Heart right ventricle (tissue), 16 donors: ENCODE measurements around the gene AHCY. TPM values are rescaled to one million over a fixed set of nuclear protein-coding genes. Genes with fewer than 3 reads are reported as not detected.
A peak's percentile ranks its signal among the peaks of the same experiment; 100 is the strongest.
"Not testable (repeated sequence)": the region's sequence is repeated elsewhere in the genome, so short reads cannot be mapped to it uniquely, and the experiment has no call there.

Source experiments
- ATAC-seq, 8 donors: fragments of 200-7000 bp; cut with Tn5 transposase; one replicate each; pipeline ENCODE4 v1.9.1; 2020; ENCODE audit warnings: mild to moderate bottlenecking in 8 of 8, moderate library complexity in 8 of 8, moderate number of reproducible peaks in 1 of 8
- DNase-seq, 2 donors: peaks; one replicate each; pipeline ENCODE4 v3.0.0-alpha.2; 2020
- H3K27ac ChIP-seq, 10 donors: fragments of 200-600 bp; sonication (generic) in 2 of 10; one replicate each; pipeline versions ENCODE4 v1.5.0 to v1.8.0; 2020 to 2022; ENCODE audit warnings: mild to moderate bottlenecking in 3 of 10
- H3K27me3 ChIP-seq, 7 donors: fragments of 200-600 bp; one replicate each; pipeline ENCODE4 v1.8.0; 2021 to 2022; ENCODE audit warnings: mild to moderate bottlenecking in 2 of 7
- H3K36me3 ChIP-seq, 9 donors: fragments of 200-600 bp; sonication (generic) in 1 of 9; one replicate each; pipeline versions ENCODE4 v1.5.0 to v1.8.0; 2020 to 2022; ENCODE audit warnings: mild to moderate bottlenecking in 2 of 9
- H3K4me1 ChIP-seq, 9 donors: fragments of 200-600 bp; sonication (generic) in 1 of 9; one replicate each; pipeline versions ENCODE4 v1.5.0 to v1.8.0; 2020 to 2022; ENCODE audit warnings: mild to moderate bottlenecking in 4 of 9
- H3K4me3 ChIP-seq, 10 donors: fragments of 200-600 bp; sonication (generic) in 2 of 10; one replicate each; pipeline versions ENCODE4 v1.5.0 to v1.8.0; 2020 to 2022; ENCODE audit warnings: mild to moderate bottlenecking in 7 of 10, moderate library complexity in 2 of 10
- H3K9me3 ChIP-seq, 11 donors: fragments of 200-600 bp in 10 of 11; sonication (generic) in 2 of 11; one replicate each; pipeline versions ENCODE4 v1.5.0 to v1.8.0; 2013 to 2022; ENCODE audit warnings: mild to moderate bottlenecking in 2 of 11, control low read depth in 1 of 11, moderate library complexity in 1 of 11
- WGBS, 2 donors: extraction: QIAGEN DNeasy Blood & Tissue Kit; methylation state at CpG; one replicate each; pipeline ENCODE4 v1.1.7; 2013; ENCODE audit warnings: inconsistent platforms in 1 of 2; 5-methylcytosine and 5-hydroxymethylcytosine counted together
- intact Hi-C, 10 donors: fragments of 100-400 bp; cut with DNase I; formaldehyde crosslinking; loops; one replicate each; pipeline versions ENCODE4 v1.11.1 to v1.14.2; 2022
- long read RNA-seq, 3 donors: library from polyadenylated mRNA; unstranded; transcript quantifications; one replicate each; pipeline ENCODE4 v2.0.0, GENCODE V29; 2020 to 2021
- polyA plus RNA-seq, 2 donors: library from polyadenylated mRNA; stranded (reverse); fragments of 200-250 nt; gene quantifications; one replicate each; pipeline ENCODE4 v1.2.3, GENCODE V29; 2013
- total RNA-seq, 10 donors: library from RNA; stranded (reverse); fragmentation: NEBNext Ultra II Directional in 3 of 10; extraction: Animal tissue kit (Norgen Biotek cat#: 25700) in 3 of 10; gene quantifications; one replicate each; pipeline versions ENCODE4 v1.2.1 to v1.2.4, GENCODE V29; 2021 to 2023
- TF ChIP-seq, protein P1 (sequence below), 9 donors: fragments of 200-600 bp; sonication (generic) in 2 of 9; IDR thresholded peaks; one replicate each; pipeline versions ENCODE4 v1.5.0 to v1.8.0; 2021 to 2022; ENCODE audit warnings: antibody characterized with exemption in 9 of 9, mild to moderate bottlenecking in 5 of 9, moderate library complexity in 1 of 9
- donor health status: Arrhythmogenic right ventricular cardiomyopathy.
- donor health status: ischemic (EF 13 %, LVEDD 7.1; RV severe dilation, severe dysfunction).
- donor health status: healthy with polysubstance abuse.
- donor health status: DM: no; HTN: yes; CAD: no.
- donor health status: DM: no; HTN: no; CAD: no.
- donor health status: ischemic (EF 25% LVEDD 6.9; RV normal size, moderate dysfunction).
- donor health status: ischemic (EF 25% LVEDD 5.7; RV mildly dilated, moderate dysfunction).
- donor health status: healthy.
- donor health status: DM: yes; HTN: yes; CAD: no.
- donor health status: Ischemic cardiomyopathy.
- donor health status: ischemic (EF 35%, LVEDD 5.7; RV mildly dilated, moderate dysfunction).
- donor health status: nonischemic (EF 11% LVEDD 7.7; RV severe dilation, severe dysfunction).
- donor health status: DM: yes; HTN: yes; CAD: no.
- donor health status: PGD.
- donor health status: ischemic (EF 29% LVEDD 5.4; RV normal size, mild dysfunction).
- donor health status: nonischemic (EF 23%, LVEDD 6.1; RV moderate dilation, normal function).

The AHCY gene
- 10 to 100 TPM; 42.3 to 83.9 (median 54.7) TPM for total RNA-seq
- 10 to 100 TPM; 64.7 to 81.1 TPM for polyA plus RNA-seq
- long read RNA-seq, donor 1, transcript AHCY-201 (10 exons, 2,143 nt), result major isoform, 54 of 77 reads
- long read RNA-seq, donor 1, partial matches to known transcripts, result 16 of 77 reads
- long read RNA-seq, donor 1, other reads (novel, unspliced or antisense), result 7 of 77 reads
- long read RNA-seq, donor 2, transcript AHCY-201 (10 exons, 2,143 nt), result major isoform, 41 of 62 reads
- long read RNA-seq, donor 2, partial matches to known transcripts, result 11 of 62 reads
- long read RNA-seq, donor 2, other reads (novel, unspliced or antisense), result 10 of 62 reads
- long read RNA-seq, donor 3, transcript AHCY-201 (10 exons, 2,143 nt), result major isoform, 165 of 217 reads
- long read RNA-seq, donor 3, partial matches to known transcripts, result 18 of 217 reads
- long read RNA-seq, donor 3, other reads (novel, unspliced or antisense), result 34 of 217 reads

DNA sequence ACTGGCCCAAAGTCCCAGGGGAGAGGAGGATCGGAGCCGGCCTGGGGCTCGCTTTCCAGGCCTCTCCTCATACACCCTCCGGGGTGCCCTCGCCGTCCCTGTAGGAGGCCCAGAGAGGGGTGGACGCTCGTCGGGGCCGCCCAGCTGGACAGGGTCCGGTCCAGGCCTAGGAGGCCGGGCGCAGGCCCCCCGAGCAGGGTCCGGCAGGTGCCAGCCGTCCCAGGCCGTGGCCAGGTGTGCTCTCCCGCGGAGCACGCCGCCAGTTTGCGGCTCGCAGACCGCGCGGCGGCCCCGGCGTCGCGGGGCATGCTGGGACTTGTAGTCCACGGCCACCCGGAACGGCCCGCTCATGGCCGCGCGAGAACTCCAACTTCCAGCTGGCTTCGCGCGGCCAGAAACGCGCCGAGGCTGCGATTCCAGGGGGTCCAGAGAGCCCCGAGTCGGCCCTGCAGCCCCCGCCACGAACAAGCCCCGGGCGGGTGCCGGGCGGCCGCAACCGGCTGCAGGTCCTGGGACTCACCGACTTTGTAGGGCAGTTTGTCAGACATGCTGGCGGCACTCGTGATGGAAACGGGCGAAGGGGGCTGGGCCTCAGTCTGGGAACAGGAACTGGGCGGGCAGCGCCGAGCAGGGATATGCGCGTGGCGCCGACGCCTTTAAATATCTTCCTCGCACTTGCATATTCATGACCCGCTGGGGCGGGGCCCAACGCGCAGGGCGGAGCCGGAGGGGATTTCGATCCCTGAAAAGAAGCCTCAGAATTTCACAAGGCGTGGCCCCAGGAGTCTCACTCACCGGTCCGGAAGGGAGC is at the start of gene AHCY:
TSS of gene AHCY (minus strand) at position 633 of the 811 bp plus-strand sequence. CDS start at position 548, 85 bp downstream.
- Histone ChIP-seq H3K9me3 (no peaks in the 10 kb centered on the region), H3K27me3 (no peaks in the 10 kb centered on the region), H3K4me3 (peak within 1 kb of the TSS; percentile 65 to 98 (median 82)), H3K4me1 (peaks cover 0 to 42% (median 23%) of the 10 kb centered on the region in 9 donors), H3K27ac (peak within 1 kb of the TSS; percentile 79 to 97 (median 90)), H3K36me3 (no peaks in the 10 kb centered on the region)
- WGBS, 2 donors, result 0 to 1% methylated on average over 75 to 79 of the region's 79 CpGs
- ATAC-seq (peak; percentile 96 to 98 (median 97)), DNase-seq (peak; percentile 95)
- intact Hi-C loops, result loop anchor here in 2 of 10 donors (5.0 kb wide), 2 partner anchors 41 to 111 kb away; no protein-coding TSS in a partner anchor
- TF ChIP-seq, protein P1, sequence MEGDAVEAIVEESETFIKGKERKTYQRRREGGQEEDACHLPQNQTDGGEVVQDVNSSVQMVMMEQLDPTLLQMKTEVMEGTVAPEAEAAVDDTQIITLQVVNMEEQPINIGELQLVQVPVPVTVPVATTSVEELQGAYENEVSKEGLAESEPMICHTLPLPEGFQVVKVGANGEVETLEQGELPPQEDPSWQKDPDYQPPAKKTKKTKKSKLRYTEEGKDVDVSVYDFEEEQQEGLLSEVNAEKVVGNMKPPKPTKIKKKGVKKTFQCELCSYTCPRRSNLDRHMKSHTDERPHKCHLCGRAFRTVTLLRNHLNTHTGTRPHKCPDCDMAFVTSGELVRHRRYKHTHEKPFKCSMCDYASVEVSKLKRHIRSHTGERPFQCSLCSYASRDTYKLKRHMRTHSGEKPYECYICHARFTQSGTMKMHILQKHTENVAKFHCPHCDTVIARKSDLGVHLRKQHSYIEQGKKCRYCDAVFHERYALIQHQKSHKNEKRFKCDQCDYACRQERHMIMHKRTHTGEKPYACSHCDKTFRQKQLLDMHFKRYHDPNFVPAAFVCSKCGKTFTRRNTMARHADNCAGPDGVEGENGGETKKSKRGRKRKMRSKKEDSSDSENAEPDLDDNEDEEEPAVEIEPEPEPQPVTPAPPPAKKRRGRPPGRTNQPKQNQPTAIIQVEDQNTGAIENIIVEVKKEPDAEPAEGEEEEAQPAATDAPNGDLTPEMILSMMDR (IDR thresholded peaks at IDR 0.05), result peak in 5 of 9 donors; percentile 2 to 32 (median 21)

- Histone ChIP-seq H3K36me3 (no peaks in the 10 kb centered on the region), H3K4me3 (no peak overlapping the region), H3K27me3 (no peaks in the 10 kb centered on the region), H3K27ac (no peak overlapping the region), H3K9me3 (no peaks in the 10 kb centered on the region), H3K4me1 (no peaks in the 10 kb centered on the region)
- TF ChIP-seq, protein P1 (IDR thresholded peaks at IDR 0.05), result no peak
- intact Hi-C loops, result no loop called here
- no peak for ATAC-seq
- 50 to 67% methylated on average over 3 of the region's 3 CpGs for WGBS, 2 donors
- DNase-seq, result no peak
Measured at GRCh38 chr20:34350095-34350494, 46.9 kb upstream of the AHCY start.

- intact Hi-C loops, result no loop called here
- ATAC-seq (no peak), DNase-seq (no peak)
- H3K4me3 ChIP-seq, result no peak overlapping the region
- 85 to 86% methylated on average over 4 of the region's 4 CpGs for WGBS, 2 donors
- H3K36me3 ChIP-seq, result no peaks in the 10 kb centered on the region
- no peaks in the 10 kb centered on the region for H3K27me3 ChIP-seq
- TF ChIP-seq, protein P1 (IDR thresholded peaks at IDR 0.05), result no peak
- no peaks in the 10 kb centered on the region for H3K4me1 ChIP-seq
- H3K9me3 ChIP-seq, result no peaks in the 10 kb centered on the region
- no peak overlapping the region for H3K27ac ChIP-seq
Measured at GRCh38 chr20:34347571-34347970, 44.4 kb upstream of the AHCY start.

DNA sequence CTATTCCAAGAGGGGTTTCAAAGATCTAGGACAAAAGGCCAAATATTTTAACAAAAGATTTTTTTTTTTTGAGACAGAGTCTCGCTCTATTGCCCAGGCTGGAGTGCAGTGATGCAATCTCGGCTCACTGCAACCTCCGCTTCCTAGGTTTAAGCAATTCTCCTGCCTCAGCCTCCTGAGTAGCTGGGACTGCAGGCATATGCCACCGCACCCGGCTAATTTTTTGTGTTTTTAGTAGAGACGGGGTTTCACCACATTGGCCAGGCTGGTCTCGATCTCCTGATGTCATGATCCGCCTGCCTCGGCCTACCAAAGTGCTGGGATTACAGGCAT is 43.3 kb upstream of the AHCY start:
- ATAC-seq, H3K9me3 ChIP-seq, H3K36me3 ChIP-seq, H3K4me3 ChIP-seq, H3K27ac ChIP-seq, H3K4me1 ChIP-seq, intact Hi-C loops, DNase-seq, H3K27me3 ChIP-seq: not testable (repeated sequence)
- WGBS, 2 donors, result 95 to 96% methylated on average over 9 of the region's 9 CpGs

GRCh38 chr20:34345839-34346532 is 42.8 kb upstream of the AHCY start:
- H3K9me3 ChIP-seq, intact Hi-C loops, DNase-seq, H3K4me1 ChIP-seq, H3K4me3 ChIP-seq, H3K27me3 ChIP-seq, H3K27ac ChIP-seq, ATAC-seq, H3K36me3 ChIP-seq: not testable (repeated sequence)
- 80 to 87% methylated on average over 9 to 10 of the region's 10 CpGs for WGBS, 2 donors
